GM19023 (cell line): ENCODE results near the gene KHDC4.
"Not testable (repeated sequence)": the region's sequence is repeated elsewhere in the genome, so short reads cannot be mapped to it uniquely, and the experiment has no call there.

Source experiments
- ATAC-seq: cut with Tn5 transposase; IDR thresholded peaks from one replicate; pipeline ENCODE4 v1.9.1; 2021; ENCODE audit warnings: mild to moderate bottlenecking, moderate library complexity; ENCODE audit not compliant: unreplicated experiment

Gene KHDC4

DNA sequence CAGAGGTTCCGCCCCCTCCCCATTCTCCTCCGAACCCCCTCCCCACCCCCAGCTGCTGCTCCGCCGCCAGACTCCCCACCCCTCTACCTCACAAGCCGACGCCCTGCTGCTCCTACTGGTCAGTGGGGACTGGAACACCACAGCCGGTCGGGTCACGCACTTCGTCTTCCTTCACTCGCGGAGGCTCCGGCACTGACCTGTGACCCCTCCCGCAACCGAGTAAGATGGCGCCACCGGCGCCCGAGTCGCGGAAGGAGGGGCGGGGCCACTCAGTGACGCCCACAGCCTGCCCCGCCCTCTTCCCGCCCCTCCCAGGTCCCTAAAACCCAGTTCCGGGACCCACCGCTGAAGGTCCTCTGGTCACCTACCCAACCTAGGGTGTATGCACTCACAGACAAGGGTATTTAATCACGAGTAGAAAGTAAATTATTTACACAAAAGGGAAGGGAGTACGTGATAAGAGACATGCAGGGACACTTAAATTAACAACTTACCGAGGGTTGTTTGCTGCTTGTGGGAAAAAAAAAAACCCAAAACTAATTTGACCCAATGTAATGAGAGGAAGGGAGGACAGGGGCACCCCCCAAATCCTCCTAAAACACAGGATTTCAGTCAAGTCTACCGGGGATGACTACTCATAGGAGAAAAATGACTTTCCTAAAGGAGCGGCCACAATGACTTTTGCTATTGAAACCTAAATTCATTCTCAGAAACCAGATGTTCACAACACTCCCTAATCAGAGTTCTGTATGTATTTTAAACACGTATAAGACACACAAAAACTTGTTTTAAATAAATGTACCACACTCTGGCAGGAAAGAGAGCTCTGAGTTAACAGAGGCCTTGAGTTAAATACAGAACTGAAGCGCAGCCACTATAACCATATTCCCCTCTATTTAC, 22.8 kb downstream of the KHDC4 start, which contains the start of gene RIT1:
TSS of gene RIT1 (minus strand) at position 194 of the 900 bp plus-strand sequence. CDS start 588 bp downstream, outside the sequence.
- peak; percentile 79 for ATAC-seq

DNA sequence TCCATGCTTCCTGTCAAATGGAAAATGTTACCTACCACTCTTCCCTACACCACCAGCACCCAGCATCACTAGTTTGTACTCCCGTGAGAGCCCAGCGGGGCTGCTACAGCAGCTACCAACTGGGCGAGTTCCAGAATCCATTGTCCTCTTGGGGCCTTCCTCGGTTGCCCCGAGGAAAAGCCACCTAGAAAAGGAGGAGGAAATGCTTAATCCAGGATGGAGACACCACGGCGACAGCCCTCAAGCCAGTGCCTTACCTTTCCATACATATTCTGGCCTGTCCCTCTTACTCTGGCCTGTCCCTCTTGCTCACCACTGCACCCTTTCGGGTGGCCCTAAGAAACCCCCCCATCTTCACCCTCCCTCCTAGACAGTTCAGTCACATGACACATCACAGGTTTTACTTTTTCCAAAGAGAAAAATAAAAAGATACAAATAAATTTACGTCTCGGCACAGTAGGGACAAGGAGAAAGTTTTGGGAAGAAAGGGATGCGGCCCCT, 23.5 kb downstream of the KHDC4 start:
- peak; percentile 33 for ATAC-seq

DNA sequence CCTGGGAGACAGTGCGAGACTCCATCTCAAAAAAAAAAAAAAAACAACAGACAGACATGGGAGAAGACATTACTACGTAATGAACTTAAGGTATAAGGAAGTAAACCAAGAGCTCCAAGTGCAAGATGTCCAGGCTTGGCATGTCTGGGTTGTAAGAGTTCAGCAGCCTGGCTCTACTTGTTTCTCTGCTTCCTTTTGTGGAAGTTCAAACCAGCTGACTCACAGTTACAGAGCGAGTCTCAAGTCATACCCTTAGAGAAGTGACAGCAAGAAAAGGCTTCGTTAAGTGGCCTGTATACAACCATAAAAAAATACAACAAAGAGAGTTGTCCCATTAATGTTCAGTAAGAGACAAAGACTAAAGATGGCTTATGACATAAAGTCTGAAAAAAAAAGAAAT, 24.3 kb downstream of the KHDC4 start:
- ATAC-seq: no peak

DNA sequence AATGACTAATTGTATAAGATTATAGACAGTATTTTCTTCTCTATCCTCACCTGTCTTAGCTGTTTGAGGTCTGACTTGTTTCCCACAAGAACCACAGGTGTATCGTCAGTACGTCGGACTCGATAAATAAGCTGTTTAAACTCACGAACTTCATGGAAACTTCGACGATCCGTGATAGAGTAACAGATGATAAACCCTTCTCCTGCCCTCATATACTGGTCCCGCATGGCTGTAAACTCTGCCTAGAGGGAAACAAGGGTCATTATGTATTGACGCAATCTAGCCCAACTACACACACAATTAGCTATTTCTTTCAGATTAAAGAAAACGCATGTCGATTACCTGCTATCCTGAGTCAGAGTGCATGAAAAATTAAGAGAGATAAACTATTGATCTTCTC, 30.0 kb downstream of the KHDC4 start:
- ATAC-seq: no peak

DNA sequence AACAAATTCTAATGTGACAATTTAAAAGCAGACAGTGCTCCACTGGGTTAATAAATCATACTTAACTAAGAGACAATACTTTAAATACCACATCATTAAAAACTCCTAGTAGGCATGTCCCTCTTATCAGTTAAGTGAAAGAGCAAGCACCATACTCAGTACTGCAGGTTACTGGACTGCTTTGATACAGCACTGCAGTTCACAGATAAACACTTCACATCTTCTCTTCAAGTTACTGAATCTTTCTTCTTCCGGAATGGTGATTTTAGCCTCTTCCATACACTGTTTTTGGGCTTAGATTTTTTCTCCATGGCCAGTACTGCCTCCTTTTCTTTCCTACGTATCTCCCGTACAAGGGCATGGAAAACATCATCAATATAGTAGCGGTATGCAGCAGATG, 34.1 kb downstream of the KHDC4 start:
- no peak for ATAC-seq

DNA sequence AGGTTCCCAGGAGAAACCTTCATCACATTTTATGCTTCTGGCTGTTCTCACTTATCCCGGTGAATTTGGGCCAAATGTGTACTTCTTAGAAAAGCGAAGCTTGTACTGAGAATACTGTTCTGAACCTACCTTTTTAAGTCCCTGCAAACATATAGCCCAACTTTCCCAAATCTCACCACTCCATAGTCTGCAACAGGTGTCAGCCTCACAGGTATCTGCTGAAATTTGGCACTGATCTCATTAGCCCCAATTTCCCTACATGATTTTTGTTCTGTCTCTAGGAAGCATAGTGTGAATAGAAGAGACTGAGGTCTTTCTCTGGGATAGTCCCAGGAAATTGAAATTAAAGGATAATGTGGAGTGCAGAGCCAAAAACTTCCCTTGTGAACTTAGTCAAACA, 34.5 kb downstream of the KHDC4 start:
- ATAC-seq: no peak

DNA sequence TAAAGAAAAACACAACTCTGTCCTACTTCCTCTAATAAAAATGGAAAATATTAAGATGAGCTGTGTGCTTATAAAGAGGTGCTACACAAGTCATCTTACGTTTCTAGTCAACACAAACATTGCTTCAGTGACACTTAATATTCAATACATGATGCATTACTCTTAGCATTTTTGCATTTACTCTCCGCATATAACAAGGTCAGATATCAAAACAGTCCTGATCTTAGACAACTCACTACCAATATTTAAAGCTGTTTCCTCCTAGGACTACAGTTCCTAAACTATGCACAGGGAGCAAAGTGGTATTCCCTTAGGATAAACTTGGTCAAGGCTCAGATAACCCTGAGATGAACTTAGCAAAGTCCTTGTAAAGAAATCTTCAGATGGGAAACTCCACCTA, 35.3 kb downstream of the KHDC4 start:
- ATAC-seq: no peak

DNA sequence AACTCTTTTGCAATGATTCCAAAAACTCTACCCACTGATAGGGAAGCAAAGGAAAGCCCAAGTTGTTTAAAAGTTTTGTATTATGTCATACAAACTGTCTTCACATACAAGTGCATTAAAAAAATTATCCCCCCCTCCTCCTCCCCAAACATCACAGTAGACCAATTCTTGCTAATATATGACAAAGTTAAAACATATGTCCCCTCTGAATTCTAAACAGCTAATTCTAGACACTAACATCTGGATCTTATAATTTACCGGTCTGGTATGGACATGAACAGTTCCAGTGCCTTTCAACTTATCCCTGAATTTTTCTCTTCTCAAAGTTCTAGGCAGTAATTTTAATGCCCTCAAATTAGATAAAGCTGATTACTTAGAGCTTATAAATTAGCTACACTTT, 36.5 kb downstream of the KHDC4 start:
- no peak for ATAC-seq

DNA sequence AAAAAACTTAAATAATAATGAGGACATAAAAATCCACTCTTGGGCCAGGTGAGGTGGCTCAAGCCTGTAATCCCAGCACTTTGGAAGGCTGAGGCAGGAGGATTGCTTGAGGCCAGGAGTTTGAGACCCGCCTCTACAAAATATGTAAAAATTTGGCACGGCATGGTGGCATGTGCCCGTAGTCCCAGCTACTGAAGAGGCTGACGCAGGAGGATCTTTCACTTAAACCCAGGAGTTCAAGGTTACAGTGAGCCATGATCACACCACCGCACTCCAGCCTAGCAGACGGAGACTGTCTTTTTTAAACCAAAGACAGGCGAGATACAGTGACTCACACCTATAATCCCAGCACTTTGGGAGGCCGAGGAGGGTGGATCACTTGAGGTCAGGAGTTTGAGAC, 37.7 kb downstream of the KHDC4 start:
- not testable (repeated sequence) for ATAC-seq

DNA sequence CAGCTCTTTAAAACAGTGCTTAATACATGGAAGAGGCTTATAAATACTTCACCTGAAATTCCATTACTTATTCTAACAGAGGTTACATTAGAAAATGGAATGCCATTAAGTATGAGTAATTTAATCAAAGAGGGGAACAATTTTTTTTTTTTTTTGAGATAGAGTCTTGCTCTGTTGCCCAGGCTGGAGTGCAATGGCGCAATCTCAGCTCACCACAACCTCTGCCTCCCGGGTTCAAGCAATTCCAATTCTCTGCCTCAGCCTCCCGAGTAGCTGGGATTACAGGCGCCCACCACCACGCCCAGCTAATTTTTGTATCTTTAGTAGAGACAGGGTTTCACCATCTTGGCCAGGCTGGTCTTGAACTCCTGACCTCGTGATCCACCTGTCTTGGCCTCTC, 38.6 kb downstream of the KHDC4 start:
- not testable (repeated sequence) for ATAC-seq

DNA sequence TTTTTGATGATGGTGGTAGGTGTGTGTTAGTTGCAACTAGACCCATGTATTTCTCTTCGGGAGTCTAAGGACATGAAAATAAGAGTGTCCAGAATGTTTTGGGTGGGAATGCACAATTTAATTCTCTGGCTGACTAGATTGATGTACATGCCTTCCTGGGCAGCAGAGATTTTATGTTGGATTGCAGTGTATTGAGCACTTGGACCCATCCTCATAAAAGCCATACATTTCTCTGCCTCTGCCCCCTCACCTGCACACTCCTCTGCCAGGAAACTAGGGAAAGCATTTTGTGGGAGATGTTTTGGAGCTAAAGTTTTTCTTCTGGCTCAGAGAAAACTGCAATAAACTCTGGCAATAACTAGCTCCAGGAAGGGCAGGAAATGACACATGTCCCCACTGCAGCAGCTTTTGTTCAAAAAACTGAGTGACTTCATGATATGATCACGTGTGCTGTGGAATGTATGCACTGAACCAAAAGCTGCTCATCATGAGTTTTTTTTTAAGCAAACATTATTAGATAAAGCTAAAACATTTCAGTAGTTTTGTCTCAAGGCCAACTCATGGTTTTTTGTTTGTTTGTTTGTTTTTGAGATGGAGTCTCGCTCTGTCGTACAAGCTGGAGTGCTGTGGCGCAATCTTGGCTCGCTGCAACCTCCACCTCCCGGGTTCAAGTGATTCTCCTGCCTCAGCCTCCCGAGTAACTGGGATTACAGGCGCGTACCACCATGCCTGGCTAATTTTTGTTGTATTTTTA, 40.6 kb downstream of the KHDC4 start:
- no peak for ATAC-seq

DNA sequence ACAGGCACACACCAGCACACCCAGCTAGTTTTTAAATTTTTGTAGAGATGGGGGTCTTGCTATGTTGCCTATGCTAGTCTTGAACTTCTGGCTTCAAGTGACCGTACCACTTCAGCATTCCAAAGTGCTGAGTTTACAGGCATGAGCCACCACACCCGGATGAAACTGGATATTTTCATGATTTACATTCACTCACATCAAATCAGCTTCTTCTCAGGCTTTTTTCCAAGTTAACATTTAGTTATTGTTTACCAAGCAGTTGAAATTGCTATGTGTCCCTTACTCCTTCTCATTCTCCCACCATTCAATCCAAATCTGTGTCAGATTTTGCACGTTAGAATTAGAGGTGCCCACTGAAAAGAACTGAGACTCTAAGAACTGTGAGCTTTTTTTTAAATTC, 41.4 kb downstream of the KHDC4 start:
- no peak for ATAC-seq

DNA sequence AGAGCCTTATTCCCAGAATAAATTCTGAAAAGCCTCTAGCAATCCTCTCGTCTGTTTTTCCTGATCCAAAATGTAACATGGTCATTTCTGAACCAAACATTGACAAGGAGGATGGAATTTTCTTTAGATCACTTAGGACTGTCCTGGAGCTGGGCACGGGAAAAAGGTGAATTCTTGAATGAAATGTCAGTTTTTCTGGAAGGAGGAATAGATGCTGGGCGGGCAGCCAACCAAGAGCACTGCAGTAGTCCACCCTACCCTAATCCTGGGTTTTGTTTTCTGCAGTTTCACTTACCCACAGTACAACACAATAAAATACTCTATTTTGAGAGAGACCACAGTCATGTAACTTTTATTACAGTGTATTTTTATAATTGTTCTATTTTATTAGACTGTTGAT, 44.0 kb downstream of the KHDC4 start:
- ATAC-seq: no peak

DNA sequence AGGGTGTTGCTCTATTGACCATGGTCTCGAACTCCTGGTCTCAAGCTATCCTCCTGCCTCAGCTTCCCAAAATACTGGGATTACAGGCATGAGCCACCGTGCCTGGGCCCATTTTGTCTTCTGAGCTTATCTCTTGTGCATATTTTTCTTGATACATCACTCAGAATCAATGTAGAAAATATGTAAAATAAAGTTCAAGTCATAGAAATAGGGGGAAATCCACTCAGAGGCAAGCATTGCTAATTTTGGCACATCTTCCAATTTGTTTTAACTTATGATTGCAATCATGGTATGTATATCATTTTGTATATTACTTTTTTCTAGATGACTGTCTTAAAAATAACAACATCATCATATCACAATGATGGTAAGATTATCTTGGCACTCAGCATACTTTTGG, 44.6 kb downstream of the KHDC4 start:
- ATAC-seq: no peak

DNA sequence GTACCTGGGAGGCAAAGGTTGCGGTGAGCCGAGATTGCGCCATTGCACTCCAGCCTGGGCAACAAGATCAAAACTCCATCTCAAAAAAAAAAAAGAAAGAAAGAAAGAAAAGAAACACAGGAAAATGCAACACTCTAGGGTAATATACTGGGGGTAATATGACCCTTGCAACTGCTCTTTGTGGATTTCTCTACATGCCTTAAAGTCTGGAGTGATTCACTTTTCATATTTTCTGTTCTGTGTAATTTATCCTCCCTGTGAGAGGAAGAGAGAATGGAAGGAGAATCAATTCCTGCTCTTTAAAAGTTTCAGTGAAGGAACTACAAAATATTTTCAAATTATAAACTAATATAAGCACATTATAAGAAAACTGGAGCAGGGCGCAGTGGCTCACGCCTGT, 45.7 kb downstream of the KHDC4 start:
- ATAC-seq: no peak

DNA sequence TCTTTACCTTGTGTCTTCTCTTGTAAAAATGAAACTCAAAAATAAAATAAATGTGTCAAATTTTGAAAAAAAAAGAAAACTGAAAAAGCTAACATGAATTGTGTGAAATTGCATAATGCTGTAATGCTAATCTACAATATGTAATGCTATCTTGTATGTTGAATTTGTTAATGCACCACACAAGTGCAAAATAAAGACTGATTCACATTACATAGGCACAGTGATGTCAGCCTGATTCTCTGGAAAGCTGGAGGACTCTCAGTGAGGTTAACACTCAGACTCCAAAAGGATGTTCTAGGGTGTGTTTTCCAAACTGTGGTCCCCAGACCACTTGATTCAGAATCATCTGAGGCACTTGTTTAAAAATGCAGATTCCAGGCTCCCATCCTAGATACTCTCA, 49.2 kb downstream of the KHDC4 start:
- no peak for ATAC-seq

DNA sequence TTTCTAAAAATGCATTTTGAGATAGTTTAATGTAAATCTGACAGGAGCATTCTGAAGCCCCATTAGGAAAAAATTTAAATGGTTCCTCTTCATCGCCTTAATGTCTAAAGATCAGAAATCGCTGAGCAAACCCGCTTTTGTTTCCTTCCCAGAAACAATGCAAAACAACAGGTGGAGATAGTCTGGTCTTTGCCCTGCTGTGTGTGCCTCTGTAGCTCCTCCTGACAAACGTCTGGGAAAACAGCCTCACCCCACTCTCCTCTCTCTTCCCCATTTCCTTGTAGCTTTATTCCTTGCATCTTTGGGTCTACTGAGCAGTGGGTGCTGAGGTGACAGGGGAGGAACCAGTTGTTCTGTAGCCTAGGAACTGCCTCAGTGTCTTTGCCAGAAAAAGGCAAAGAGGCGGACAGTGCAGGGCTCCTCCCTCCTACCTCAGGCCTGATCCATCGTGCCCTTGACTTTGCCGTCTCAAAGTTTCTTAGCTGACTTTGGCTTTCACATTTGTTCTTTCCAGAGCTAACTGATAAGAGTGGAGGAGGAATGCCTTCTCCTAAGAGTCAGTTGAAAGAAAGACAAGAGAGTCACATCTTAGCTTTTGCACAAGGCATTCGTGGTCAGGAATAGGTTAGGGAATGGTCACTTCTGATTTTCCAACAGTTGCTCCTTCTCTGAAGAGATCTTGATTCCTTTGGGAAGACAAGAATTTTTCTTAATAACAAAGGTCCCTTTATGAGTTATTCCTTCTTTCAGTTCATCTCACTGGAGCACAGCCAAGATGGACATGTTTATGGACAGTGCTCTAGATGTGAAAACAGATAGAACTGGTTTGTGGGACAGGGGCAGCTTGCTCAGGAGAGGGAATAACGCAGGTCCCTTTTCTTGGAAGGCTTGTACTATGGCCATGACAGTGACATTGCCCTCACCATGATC, 49.9 kb downstream of the KHDC4 start:
- no peak for ATAC-seq

DNA sequence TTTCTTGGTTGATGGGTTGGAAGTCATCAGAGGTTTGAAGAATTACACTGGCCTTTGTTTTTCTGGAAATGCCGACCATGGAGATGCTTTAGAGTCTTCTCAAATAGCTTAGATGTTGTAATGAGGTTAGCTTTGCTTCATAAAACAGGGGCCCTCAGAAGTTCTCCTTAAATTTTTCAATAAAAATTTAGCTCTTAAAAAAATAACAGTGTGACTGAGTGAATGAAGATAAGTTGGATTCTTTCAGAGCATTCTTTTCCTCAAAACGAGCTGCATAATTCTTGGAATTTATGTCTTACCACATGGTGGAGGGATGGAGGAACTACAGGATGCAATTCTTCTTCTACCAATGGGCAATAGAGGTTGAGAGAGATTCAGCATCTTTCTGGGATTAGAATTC, 51.4 kb downstream of the KHDC4 start:
- no peak for ATAC-seq

DNA sequence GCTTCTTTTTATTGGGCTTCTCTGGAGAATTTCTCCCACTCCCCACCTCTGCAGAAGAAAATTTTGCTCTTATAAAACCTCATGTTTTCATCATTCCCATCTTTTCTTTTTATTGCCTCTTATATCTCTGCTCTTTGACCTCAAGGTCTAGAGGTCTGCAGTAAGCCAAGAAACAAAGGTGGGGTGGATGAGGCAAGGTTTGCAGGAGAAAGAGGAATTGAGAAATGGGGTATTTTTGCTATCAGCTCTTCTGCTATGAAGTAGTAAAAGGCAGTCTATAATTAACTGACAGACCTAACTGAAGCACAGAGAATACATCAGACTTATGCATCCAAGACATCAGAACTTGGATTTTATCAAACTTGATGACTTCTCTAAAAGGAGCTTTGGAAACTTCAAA, 52.0 kb downstream of the KHDC4 start:
- ATAC-seq: no peak

DNA sequence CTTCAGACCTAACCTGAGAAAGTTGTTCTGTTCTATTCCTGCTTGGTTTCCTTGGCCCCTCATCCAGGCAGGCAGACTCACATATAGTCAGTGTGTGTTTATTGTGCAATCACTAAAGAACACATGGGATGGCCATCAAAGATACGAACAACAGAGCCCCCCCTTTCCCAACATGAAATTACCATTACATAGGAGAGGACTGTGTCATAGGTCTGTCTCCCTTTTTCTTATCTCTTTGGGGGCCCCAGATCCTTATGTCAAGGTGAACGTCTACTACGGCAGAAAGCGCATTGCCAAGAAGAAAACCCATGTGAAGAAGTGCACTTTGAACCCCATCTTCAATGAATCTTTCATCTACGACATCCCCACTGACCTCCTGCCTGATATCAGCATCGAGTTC, 53.3 kb downstream of the KHDC4 start:
- ATAC-seq: no peak

DNA sequence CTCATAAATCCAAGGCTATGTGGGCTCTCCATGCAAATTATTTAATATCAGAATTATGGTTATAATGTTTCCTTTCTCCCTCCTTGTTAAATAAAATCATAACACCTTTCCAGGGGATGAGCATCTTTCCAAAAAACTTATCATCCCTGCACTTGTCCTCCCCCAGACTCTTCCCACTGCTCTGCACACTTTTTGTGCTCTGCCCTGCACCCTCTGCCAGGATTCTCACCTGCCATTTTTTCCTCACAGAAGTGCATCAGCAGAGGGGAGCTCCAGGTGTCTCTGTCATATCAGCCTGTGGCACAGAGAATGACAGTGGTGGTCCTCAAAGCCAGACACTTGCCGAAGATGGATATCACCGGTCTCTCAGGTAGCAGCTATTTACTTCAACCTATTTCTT, 54.0 kb downstream of the KHDC4 start:
- ATAC-seq: no peak
